Stimulated activated CD4-positive, alpha-beta T cell treated with anti-CD3 and anti-CD28 coated beads, TNF-alpha, amount 100 ng/mL, for 24 hours (primary cell): Measurements from ENCODE around the gene SUCLG2.

Experiments used
- DNase-seq, 3 experiments: peaks; one replicate each; pipeline ENCODE4 v3.0.0-alpha.2; 2020; ENCODE audit warnings: low read depth in 3 of 3

SUCLG2 gene

GRCh38 chr3:67460841-67461510 lies 193.4 kb downstream of the SUCLG2 start:
- no peak for DNase-seq

GRCh38 chr3:67459796-67460195 lies 194.6 kb downstream of the SUCLG2 start:
- no peak for DNase-seq

DNA sequence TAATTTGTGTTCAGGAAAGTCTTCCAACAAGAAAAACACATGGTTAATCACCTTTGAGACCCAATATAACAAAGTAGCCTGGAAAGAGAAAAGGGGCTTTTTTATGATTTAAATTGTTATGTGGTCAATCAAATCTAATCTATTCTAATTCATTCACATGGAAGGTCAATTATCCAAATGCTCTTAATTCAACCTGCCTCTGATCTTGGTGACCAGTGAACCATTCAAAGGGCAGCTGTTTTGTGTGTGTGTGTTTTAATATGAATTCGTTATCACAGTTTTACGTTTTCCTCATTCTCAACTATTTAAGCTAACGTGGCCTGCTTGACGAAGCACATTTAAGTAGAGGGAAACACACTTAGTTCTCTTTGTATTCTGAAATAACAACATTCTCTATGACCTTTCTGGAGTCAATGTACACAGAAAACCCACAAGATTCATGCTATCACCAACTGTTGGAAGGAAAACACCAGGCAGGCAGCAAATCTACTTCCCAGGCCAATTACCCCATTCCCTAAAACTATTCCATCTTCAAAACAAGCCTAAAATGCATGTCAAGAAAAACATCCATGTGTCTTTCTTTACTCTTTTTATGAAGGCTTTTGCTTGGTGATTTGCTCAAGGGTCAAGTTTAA lies 195.4 kb downstream of the SUCLG2 start:
- no peak for DNase-seq

GRCh38 chr3:67458408-67458807 lies 196.0 kb downstream of the SUCLG2 start:
- no peak for DNase-seq

GRCh38 chr3:67453628-67454027 lies 200.8 kb downstream of the SUCLG2 start:
- no peak for DNase-seq

GRCh38 chr3:67450153-67450552 lies 204.3 kb downstream of the SUCLG2 start:
- no peak for DNase-seq

DNA sequence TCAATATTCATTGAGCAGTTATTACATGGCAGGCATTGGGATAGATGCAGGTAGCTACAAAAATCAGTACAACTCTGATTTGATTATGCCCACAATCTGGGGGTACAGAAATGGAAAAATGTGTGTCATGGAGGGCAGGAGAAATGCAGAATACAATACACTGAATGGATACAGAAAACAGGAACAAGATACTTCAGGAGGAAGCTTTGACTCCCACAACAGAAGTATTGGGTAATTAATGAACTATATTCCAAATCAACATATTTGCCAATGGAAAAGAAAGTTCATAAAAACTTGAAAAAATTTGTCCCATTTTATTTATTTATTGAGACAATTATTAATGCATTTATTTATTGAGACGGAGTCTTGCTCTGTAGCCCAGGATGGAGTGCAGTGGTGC lies 207.0 kb downstream of the SUCLG2 start:
- DNase-seq, result no peak

- no peak for DNase-seq
These were observed 216.6 kb downstream of the SUCLG2 start for GRCh38 chr3:67437789-67438188.

GRCh38 chr3:67437090-67437489 lies 217.3 kb downstream of the SUCLG2 start:
- DNase-seq, result no peak

- DNase-seq, result no peak
These were observed 221.3 kb downstream of the SUCLG2 start for GRCh38 chr3:67433109-67433508.

DNA sequence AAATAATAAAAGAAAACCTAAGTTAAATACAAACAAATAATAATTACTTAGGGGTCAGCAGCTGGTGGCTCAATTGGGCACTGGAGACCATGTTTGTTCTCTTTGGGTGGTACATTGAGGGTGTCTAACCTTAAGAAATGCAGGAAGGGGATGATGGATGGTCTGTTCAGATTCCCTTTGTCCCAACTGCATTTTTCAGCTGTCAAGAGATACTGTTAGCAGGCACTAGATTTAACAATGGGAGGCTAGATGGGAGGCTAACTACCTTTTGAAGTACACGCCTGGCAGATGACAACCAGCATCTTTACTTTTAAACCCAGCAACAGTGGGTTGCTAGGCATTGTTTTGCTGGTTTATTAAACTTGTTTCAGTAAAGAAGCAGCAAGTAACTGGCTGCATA lies 222.5 kb downstream of the SUCLG2 start:
- no peak for DNase-seq

GRCh38 chr3:67423722-67424121 lies 230.7 kb downstream of the SUCLG2 start:
- no peak for DNase-seq

GRCh38 chr3:67421912-67422311 lies 232.5 kb downstream of the SUCLG2 start:
- DNase-seq, result no peak

- DNase-seq, result no peak
These were observed 234.6 kb downstream of the SUCLG2 start for GRCh38 chr3:67419779-67420178.

DNA sequence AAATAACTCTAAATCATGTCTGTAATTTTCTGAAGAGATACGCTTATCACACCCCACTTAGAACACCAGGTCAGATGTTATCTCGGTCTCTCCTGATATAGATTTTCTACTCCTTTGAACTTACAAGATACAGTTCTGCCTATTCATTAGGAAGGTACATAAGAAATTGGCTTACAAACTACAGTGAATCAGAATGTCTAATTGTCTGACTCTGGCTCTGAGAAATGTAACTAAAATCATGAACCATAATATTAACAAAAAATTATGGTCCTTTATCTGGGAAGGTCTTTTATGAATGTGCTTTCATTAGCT lies 235.2 kb downstream of the SUCLG2 start:
- no peak for DNase-seq

DNA sequence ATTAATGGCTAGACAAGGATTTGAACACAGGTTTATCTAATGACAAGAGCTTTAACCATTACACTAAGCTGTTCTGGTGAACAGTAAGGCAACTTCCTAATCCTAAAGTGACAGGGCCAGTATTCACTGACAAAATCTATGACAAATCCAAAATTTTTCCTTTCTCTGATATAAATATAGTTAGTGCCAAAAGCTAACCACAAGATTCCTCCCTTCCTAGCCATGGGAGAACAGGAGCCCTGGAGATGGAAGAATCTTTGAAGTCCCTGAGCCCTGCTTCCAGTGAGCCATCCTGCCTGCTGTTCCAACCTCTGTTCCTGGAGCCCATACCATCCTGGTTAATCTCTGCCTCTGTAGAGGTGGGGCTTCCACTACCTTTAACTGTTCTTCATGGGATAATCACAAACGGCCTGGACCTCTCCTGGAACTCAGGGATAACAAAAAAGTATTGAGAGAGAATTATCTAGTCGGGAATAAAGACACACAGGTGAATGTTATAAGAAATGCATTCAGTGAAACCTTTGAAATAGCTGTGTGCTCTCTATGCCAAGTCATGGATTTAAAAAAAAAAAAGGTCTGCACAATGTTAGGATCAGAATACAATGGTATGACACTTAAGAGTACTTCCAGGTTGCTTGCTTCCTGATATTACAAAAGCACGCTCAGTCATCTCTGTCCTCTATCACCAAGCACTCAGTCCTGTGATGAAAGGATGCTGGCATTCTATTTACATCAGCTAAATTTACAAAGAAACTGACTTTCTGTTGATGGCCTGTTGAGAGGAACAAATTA lies 235.8 kb downstream of the SUCLG2 start:
- no peak for DNase-seq

DNA sequence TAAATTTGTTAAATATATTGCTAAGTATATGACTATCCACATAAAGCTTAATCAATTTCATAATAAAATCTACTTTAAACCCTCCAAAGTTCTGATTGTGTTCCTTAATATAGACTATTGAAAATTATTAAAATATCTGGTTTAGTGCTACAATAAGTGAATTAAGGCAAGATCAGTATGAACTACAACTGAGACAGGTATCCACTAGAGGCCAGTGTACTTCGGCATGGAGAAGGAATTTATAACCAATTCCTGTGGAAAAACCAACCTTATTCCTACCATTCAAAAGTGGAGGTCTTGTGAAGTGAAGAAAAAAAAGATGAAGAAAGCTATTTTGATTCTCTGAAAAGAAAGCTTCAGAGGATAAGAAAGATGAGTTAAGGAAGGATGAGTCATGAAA lies 237.7 kb downstream of the SUCLG2 start:
- no peak for DNase-seq

DNA sequence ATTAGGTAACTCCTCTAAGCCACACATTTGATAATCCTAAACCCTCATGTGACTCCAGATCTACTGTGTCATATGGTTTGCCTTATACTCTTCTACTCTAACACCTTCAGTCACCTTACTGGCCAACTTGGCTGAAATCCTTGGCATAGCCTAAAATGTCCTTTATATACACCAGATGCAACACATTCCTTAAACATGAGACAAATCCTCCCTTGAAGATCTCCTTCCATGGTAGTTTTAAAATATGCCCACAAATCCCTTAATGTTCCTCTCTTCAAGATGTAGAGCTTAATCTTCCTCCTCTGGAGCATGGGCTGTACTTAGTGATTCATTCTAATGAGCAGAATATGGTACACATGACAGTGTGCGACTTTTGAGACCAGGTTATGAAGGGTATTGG lies 238.9 kb downstream of the SUCLG2 start:
- DNase-seq, result no peak

- no peak for DNase-seq
These were observed 239.7 kb downstream of the SUCLG2 start for GRCh38 chr3:67414740-67415139.

- no peak for DNase-seq
These were observed 249.2 kb downstream of the SUCLG2 start for GRCh38 chr3:67405193-67405592.

DNA sequence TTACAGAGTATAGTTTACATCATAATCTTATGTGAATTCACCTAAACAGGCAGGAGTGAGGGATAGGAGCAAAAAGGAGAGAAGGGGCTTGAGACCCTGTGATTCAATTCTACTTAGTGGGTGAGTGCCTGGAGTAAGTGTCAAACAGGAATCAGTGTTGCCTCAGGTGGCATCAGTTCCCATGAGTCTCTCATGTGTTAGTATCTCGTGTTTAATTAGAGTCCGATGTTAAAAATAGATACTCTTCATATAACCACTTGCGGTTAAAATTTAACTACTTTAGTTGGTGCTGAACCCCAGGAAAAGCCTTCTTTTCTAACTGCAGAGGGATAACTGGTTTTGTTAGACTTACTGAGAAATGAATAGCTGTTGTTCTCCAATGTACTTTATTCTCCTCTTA lies 251.5 kb downstream of the SUCLG2 start:
- no peak for DNase-seq

- DNase-seq, result no peak
These were observed 252.5 kb downstream of the SUCLG2 start for GRCh38 chr3:67401921-67402320.

DNA sequence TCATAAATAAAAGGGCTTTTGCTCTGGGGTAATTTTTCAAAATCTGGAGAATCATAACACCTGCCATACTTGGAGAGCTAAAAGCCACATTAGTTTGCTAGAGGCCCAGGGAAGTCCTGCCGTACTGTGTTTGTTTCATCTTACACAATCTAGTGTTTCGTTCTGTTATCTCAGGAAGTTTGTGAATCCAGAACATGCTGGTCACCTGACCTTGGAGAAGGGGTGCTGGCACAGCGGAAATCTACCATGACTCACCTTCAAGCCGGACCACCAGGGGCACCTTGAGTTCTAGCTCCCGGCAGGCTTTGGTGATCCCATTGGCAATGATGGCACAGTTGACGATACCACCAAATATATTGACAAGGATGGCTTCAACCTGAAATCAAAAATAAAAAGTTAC lies 253.9 kb downstream of the SUCLG2 start:
- DNase-seq, result no peak
